ENCODE measurements around the gene SPON2.

- TF ChIP-seq CTCF (IDR thresholded peaks at IDR 0.05) (no peak), POLR2A (IDR thresholded peaks at IDR 0.05) (no peak)
These were observed 3.2 kb downstream of the SPON2 start for GRCh38 chr4:1169171-1169671.

All from thyroid gland (tissue), 4 donors.